C1 segment of cervical spinal cord (tissue), 14 donors: Measurements from ENCODE around the gene PRAC2.

Source experiments
- DNase-seq, 14 donors: peaks; one replicate each; lab custom pipeline; 2025; lab: John Stamatoyannopoulos, UW

PRAC2 gene

GRCh38 chr17:48733632-48734328 is 10.8 kb downstream of the PRAC2 start:
- no peak for DNase-seq

- no peak for DNase-seq
These were observed 11.5 kb downstream of the PRAC2 start for GRCh38 chr17:48734333-48735061.

- DNase-seq, result no peak
These were observed 12.0 kb downstream of the PRAC2 start for GRCh38 chr17:48735062-48735351.

DNA sequence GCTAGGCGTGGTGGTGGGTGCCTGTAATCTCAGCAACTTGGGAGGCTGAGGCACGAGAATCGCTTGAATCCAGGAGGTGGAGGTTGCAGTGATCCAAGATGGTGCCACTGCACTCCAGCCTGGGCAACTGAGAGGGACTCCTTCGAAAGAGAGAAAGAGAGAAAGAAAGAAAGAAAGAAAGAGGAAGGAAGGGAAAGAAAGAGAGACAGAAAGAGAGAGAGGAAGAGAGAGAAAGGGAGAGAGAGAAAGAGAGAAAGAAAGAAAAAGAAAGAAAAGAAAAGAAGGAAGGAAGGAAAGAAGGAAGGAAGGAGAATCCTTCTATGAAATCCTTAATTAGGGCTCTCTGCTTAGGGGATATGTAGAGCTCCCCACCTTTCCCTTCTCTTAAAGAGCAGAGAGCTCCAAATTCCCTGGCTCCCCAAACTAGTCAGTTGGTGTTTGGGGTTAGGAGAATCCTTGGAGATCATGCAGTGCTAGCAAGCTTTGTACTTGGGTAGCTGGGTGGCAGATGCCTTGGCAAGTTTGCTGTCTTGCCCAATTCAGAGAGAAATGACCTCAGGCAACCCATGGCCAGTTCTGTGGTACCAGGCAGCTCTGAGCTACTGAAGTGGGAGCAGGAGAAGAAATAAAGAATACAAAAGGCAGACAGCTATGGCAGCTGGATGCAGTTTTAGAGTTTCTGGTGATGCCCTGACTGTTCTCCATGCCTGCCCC is 14.5 kb downstream of the PRAC2 start:
- no peak for DNase-seq

DNA sequence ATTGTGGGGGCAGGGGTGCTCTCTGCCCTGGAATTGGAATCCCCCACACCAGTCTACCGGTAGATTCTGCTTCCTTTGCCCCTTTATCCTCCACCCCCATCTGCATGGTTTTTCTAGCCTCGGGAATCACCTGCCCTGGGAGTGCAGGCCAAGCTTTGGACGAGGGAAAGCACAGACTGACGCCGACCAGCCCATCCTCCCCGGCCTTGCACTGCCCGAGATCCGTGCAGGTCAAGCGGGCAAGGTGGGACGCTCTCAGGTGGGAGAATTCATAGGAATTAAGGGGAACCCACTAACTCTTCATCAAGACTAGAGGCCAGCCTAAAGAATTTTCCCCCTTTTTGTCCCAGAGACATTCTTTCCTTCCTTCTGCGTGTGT is 15.4 kb downstream of the PRAC2 start:
- DNase-seq, result no peak

GRCh38 chr17:48738803-48739526 is 16.0 kb downstream of the PRAC2 start:
- DNase-seq, result no peak

DNA sequence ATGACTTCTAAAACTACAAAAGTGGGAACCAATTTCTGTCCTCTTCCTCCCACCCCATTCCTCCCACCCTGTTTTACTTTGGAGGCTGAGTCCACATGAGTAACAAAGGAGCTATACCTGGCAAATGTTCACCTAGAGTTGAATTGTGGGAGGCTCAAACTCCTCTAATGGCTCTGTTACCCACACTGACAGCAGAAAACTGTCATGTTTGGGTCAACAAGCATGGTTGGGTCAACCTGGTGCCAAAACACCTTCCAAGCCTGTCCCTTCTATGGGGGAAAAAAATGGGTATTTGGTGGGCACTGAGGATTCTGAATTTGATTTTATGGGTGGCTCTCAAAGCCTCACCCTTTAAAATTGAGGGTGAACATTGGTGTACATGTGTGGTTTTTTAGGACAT is 17.6 kb downstream of the PRAC2 start:
- no peak for DNase-seq

GRCh38 chr17:48745381-48746275 is 22.6 kb downstream of the PRAC2 start:
- DNase-seq, result no peak

DNA sequence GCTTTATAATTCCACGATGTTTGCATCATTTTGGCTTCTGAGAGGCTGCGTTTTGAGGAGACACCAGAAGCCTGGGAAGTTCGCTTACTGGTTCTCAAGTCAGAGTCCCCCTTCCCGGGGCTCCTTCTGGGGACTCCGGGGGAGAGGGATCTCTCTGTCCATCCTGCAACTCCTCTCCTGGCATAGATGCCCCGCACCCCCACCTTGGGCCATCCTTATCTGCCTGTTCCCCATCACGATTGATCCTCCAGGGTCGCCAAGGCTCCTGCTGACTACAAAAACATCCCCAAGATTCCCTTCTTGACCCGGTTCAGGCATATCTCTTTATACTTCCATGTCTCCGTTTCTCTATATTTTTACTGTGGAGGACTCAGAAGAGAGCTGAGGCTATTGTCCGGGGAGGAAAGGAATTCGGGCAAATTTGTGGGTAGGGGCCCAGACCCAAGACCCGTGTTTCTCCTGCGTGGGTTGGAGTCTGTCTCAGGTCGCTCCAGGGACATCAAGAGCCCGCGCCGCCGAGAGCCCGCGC is 24.0 kb downstream of the PRAC2 start:
- no peak for DNase-seq

- no peak for DNase-seq
These were observed 24.7 kb downstream of the PRAC2 start for GRCh38 chr17:48747445-48748363.

DNA sequence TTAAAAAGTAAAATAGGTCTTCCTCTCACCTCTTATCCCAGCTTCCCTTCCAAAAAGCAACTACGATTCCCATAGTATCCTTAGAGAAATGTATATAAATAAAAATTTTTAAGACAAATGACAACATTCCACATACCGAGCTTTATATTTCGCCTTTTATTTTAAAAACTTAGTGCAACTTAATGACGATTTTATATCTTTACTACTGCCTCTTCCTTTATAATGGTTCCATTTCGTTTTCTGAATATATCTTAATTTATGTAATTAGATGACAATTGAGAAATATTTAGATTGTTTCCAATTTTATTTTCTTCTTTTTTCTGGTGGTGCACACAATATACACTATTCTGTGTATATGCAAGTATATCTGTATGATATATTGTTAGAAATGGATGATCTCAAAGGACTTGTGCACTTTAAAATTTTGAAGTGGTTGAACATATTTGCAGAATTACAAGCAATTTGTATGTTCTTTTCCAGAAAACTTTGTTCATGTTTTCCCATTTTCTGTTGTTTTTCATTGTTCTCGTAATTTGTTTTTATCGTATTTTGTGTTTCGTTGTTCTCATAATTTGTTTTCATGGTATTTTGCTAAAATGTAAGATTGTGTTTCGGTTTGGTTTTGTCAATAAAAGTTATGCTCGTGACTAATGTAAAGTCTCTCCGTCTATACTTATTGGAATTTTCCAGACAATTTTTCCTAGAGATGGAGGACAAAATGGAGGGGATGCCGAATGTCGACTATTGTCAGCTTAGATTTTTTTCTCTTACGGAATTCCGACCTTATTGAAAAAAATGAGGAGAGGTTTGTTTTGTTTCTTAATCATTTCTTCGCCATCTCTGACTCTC is 26.0 kb downstream of the PRAC2 start:
- no peak for DNase-seq

DNA sequence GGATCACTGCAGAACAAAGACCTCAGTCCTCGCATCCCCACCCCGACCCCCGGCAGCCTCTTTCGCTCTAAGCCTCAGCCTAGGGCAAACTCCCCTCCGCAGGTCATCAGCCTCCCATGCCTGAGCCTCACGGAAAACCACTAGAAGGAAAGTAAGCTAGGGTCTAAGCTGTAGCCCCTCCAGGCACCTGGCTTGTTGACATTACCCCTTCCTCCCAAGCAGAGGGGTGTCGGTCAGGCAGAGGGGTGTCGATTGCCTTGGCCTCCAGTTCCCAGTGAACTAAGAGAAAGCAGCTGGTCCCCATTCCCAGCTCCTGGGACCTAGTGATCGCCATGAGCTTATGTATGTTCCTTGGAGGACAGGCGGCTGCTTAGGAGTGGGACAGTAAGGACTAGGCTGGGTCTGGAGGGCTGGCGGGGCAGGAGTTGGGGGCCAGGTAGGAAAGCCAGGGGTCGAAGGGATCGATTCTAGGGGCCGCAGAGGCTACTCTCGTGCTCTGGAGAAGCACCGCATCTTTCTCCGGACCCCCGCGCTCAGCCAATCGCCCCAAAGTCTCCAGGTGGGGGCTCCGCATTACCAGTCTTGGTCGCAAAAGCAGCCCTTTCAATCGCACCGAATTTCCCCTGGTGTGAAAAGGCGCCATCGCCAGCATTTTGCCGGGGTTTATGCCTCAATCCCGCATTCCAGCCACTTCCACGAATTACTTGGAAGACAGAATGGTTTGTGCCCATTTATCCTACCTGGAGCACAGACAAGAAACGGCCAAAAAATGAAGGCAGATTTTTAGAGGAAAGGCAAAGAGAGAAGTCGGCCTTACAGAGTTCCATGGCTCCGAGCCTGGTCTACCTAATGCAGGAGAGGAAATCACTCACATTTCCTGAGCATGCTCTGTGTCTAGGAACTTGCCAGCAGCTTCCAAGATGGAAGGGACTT is 26.9 kb downstream of the PRAC2 start:
- DNase-seq, result no peak

DNA sequence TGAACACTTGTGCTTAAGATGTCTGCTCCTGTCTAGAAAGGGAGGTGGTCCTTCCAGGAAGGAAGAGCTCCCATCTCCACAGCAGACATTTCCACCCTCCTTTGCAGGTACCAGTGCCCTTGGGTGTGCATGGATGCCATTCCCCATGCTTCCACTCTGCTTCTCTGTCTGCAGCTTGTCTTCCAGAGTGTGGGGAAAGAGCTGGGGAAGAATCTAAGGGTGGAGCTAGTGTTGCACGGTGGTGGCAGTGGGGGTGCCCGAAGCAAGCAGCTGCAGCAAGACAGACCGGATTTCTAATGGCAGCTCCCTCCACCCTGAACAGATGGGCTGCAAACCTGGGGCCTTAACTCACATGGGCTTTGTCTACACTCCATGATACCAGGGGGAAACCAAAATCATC is 28.2 kb downstream of the PRAC2 start:
- DNase-seq, result no peak

DNA sequence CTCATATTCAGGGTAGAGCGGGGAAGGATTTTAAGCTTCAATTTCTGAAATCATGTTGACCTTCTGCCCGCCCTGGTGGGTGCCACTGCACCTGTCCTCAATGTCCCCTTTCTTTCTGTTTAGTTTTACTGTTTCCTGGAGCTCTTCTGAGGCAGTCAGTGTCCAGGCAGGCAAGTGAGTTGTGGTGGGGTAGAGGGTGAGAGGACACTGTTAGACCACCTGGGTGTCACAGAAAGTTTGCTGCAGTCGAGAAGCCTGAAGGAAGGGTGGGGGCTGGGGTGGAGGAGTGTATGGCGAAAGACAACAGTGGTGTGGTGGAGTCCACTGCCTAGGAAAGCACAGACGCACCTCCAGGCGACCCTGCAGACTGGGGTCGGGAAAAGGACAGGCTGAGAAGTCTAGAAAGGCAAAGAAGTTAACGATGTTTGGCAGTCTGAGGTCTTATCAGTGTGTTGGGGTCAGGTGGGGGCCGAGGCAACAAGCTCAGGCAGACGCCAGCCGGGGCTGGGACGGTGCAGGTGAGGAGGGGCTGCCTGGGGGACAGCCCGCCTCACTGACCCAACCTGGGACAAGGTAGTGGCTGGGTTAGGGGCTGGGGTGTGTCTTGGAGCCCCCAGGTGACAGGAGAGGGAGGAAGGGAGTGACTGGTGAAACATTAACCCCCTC is 28.9 kb downstream of the PRAC2 start:
- DNase-seq, result no peak

DNA sequence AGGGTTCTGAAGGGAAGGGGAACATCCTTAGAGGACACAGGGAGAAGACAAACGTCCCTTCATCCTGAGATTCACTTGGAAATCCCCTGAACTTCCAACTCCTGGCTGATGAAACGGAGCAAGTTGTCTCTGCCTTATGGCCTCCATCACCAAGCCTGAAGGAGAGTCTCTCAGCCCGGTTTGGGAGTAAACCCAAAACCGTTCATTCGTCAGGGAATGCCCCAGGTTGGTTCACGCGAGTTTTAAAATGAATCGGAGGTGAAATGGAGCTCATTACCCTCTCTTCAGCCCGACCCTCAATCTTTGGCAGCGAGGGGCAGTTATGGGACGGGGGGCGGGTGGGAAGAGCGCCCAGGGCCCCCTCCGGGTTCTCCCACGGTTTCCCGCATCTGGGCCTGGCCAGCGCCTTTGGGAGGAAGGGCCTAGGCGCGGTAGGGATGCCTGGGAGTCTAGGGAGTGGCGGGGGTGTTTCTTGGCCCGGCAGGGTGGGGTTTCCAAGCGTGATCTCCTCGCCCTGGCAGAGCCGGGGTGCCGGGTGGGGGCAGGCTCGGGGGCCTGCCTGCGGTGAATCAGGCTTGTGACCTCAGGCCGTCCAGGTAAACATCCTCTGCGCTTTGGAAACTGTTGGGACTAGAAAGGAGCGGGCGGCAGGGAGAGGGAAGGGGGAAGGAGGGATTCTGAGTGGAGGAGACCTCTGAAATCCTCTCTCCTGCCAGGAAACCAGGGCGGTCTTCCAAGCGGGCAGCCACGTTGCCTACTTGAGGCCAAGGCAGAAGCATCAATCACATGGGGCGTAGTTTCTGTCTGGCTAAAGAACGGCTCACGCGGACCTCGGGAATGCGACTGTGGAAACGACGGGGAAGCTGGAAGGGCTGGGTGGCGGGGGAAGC is 29.7 kb downstream of the PRAC2 start:
- DNase-seq, result no peak

GRCh38 chr17:48753794-48754499 is 31.0 kb downstream of the PRAC2 start:
- DNase-seq, result no peak
